Neural crest cell (in vitro differentiated cells): Measurements from ENCODE around the gene SHISA7. TPM values are rescaled to one million over a fixed set of nuclear protein-coding genes. Genes with fewer than 3 reads are reported as not detected.

Source experiments
- DNase-seq: peaks from one replicate; pipeline ENCODE4 v3.0.0; 2021; ENCODE audit warnings: low read depth, mixed read lengths, low spot score
- H3K27ac Mint-ChIP-seq: one replicate; pipeline ENCODE4 v1.8.0; 2021; ENCODE audit warnings: mild to moderate bottlenecking, mixed read lengths; ENCODE audit not compliant: unreplicated experiment
- H3K27me3 Mint-ChIP-seq: 2 replicates; pipeline ENCODE4 v1.8.0; 2021; ENCODE audit warnings: low read depth, mild to moderate bottlenecking, mixed read lengths
- H3K36me3 Mint-ChIP-seq: 2 replicates; pipeline ENCODE4 v1.8.0; 2021; ENCODE audit warnings: low read depth, mild to moderate bottlenecking, mixed read lengths
- H3K4me1 Mint-ChIP-seq: 2 replicates; pipeline ENCODE4 v1.8.0; 2021; ENCODE audit warnings: mixed read lengths
- H3K4me3 Mint-ChIP-seq: one replicate; pipeline ENCODE4 v1.8.0; 2021; ENCODE audit warnings: mild to moderate bottlenecking, mixed read lengths
- H3K9me3 Mint-ChIP-seq: 2 replicates; pipeline ENCODE4 v1.8.0; 2021; ENCODE audit warnings: mixed read lengths
- CTCF ChIP-seq: fragments of 200-600 bp; sonication (generic); conservative IDR thresholded peaks from 2 replicates; pipeline ENCODE4 v1.5.0; 2021; ENCODE audit warnings: antibody characterized with exemption, mild to moderate bottlenecking
- total RNA-seq: library from RNA; stranded (reverse); gene quantifications from 2 replicates; pipeline ENCODE4 v1.2.1, GENCODE V29; 2021

SHISA7 gene
- total RNA-seq, 1 donor from 2014 or later: 0.54 TPM

GRCh38 chr19:55486043-55486970 is 43.2 kb upstream of the SHISA7 start:
- H3K4me1 Mint-ChIP-seq: peaks cover 19% of the 10 kb centered on the region
- DNase-seq: no peak
- H3K27me3 Mint-ChIP-seq: peaks cover 3% of the 10 kb centered on the region
- H3K27ac Mint-ChIP-seq: peak overlapping the region; percentile 93
- no peaks in the 10 kb centered on the region for H3K9me3 Mint-ChIP-seq
- peak overlapping the region; percentile 90 for H3K4me3 Mint-ChIP-seq
- TF ChIP-seq CTCF: no peak
- no peaks in the 10 kb centered on the region for H3K36me3 Mint-ChIP-seq

- Mint-ChIP-seq H3K36me3 (no peaks in the 10 kb centered on the region), H3K27me3 (peaks cover 3% of the 10 kb centered on the region), H3K4me1 (peaks cover 19% of the 10 kb centered on the region), H3K27ac (peak overlapping the region; percentile 96), H3K9me3 (no peaks in the 10 kb centered on the region), H3K4me3 (peak overlapping the region; percentile 90)
- DNase-seq: no peak
- no peak for TF ChIP-seq CTCF
Observed at GRCh38 chr19:55485439-55486011, 42.4 kb upstream of the SHISA7 start.

GRCh38 chr19:55484593-55485438 is 41.7 kb upstream of the SHISA7 start, which contains the start of gene NAT14:
Gene NAT14, plus strand, starts transcription at chr19:55485188. Its CDS starts 521 bp downstream, at chr19:55485709.
- peak within 1 kb of the TSS; percentile 96 for H3K27ac Mint-ChIP-seq
- H3K4me3 Mint-ChIP-seq: peak within 1 kb of the TSS; percentile 90
- no peak for TF ChIP-seq CTCF
- H3K9me3 Mint-ChIP-seq: no peaks in the 10 kb centered on the region
- peak; percentile 80 for DNase-seq
- H3K27me3 Mint-ChIP-seq: peaks cover 3% of the 10 kb centered on the region
- H3K4me1 Mint-ChIP-seq: peaks cover 21% of the 10 kb centered on the region
- H3K36me3 Mint-ChIP-seq: no peaks in the 10 kb centered on the region

- no peaks in the 10 kb centered on the region for H3K9me3 Mint-ChIP-seq
- H3K27ac Mint-ChIP-seq: no peak overlapping the region
- DNase-seq: no peak
- no peak for TF ChIP-seq CTCF
- no peaks in the 10 kb centered on the region for H3K36me3 Mint-ChIP-seq
- peak overlapping the region; percentile 90 for H3K4me3 Mint-ChIP-seq
- peaks cover 3% of the 10 kb centered on the region for H3K27me3 Mint-ChIP-seq
- peaks cover 30% of the 10 kb centered on the region for H3K4me1 Mint-ChIP-seq
Observed at GRCh38 chr19:55483706-55484592, 40.8 kb upstream of the SHISA7 start.
